ENCODE data around the gene IPCEF1.

IPCEF1 gene

GRCh38 chr6:154289818-154290508 lies 66.6 kb downstream of the IPCEF1 start:
- no peak for DNase-seq

- no peak for DNase-seq
Measured at GRCh38 chr6:154285826-154286225, 70.8 kb downstream of the IPCEF1 start.

- DNase-seq, result no peak
Measured at GRCh38 chr6:154284313-154284853, 72.2 kb downstream of the IPCEF1 start.

- no peak for DNase-seq
Measured at GRCh38 chr6:154280521-154280920, 76.1 kb downstream of the IPCEF1 start.

- no peak for DNase-seq
Measured at GRCh38 chr6:154277629-154278017, 79.0 kb downstream of the IPCEF1 start.

- DNase-seq, result peak; percentile 62
Measured at GRCh38 chr6:154276810-154277628, 79.6 kb downstream of the IPCEF1 start.

GRCh38 chr6:154274168-154274567 lies 82.4 kb downstream of the IPCEF1 start:
- no peak for DNase-seq

- DNase-seq, result no peak
Measured at GRCh38 chr6:154268486-154268885, 88.1 kb downstream of the IPCEF1 start.

GRCh38 chr6:154267508-154268106 lies 89.0 kb downstream of the IPCEF1 start:
- DNase-seq, result no peak

- no peak for DNase-seq
Measured at GRCh38 chr6:154266560-154267099, 90.0 kb downstream of the IPCEF1 start.

GRCh38 chr6:154261688-154262397 lies 94.8 kb downstream of the IPCEF1 start:
- no peak for DNase-seq

- DNase-seq, result no peak
Measured at GRCh38 chr6:154258064-154258757, 98.4 kb downstream of the IPCEF1 start.

- no peak for DNase-seq
Measured at GRCh38 chr6:154257067-154257466, 99.5 kb downstream of the IPCEF1 start.

- no peak for DNase-seq
Measured at GRCh38 chr6:154252678-154253077, 103.9 kb downstream of the IPCEF1 start.

GRCh38 chr6:154251116-154251515 lies 105.5 kb downstream of the IPCEF1 start:
- no peak for DNase-seq

GRCh38 chr6:154249499-154250298 lies 106.9 kb downstream of the IPCEF1 start:
- DNase-seq, result no peak

GRCh38 chr6:154247119-154247861 lies 109.3 kb downstream of the IPCEF1 start:
- no peak for DNase-seq

- no peak for DNase-seq
Measured at GRCh38 chr6:154246723-154247118, 109.9 kb downstream of the IPCEF1 start.

GRCh38 chr6:154245506-154245905 lies 111.1 kb downstream of the IPCEF1 start:
- DNase-seq, result no peak

Measured in NCI-H2227 treated with DMSO at 0.1 percent for 48 hours (cell line).